HG03095 (cell line): ENCODE data around the gene BLNK.
"Not testable (repeated sequence)": the region's sequence is repeated elsewhere in the genome, so short reads cannot be mapped to it uniquely, and the experiment has no call there.

Experiments used
- ATAC-seq: cut with Tn5 transposase; IDR thresholded peaks from one replicate; pipeline ENCODE4 v1.9.1; 2021; ENCODE audit warnings: moderate library complexity; ENCODE audit not compliant: unreplicated experiment

Gene BLNK

GRCh38 chr10:96230527-96230926, 40.8 kb downstream of the BLNK start:
- ATAC-seq = no peak

GRCh38 chr10:96229568-96230030, 41.8 kb downstream of the BLNK start:
- no peak for ATAC-seq

- ATAC-seq = no peak
Measured at GRCh38 chr10:96228408-96228994, 42.9 kb downstream of the BLNK start.

GRCh38 chr10:96227206-96227605, 44.2 kb downstream of the BLNK start:
- no peak for ATAC-seq

GRCh38 chr10:96225119-96225518, 46.2 kb downstream of the BLNK start:
- ATAC-seq = no peak

- ATAC-seq = no peak
Measured at GRCh38 chr10:96222908-96223307, 48.5 kb downstream of the BLNK start.

- no peak for ATAC-seq
Measured at GRCh38 chr10:96222441-96222840, 48.9 kb downstream of the BLNK start.

GRCh38 chr10:96218826-96219225, 52.5 kb downstream of the BLNK start:
- ATAC-seq = no peak

GRCh38 chr10:96217711-96218110, 53.7 kb downstream of the BLNK start:
- no peak for ATAC-seq

GRCh38 chr10:96216775-96217174, 54.6 kb downstream of the BLNK start:
- ATAC-seq = no peak

- no peak for ATAC-seq
Measured at GRCh38 chr10:96212911-96213310, 58.5 kb downstream of the BLNK start.

GRCh38 chr10:96211764-96212163, 59.6 kb downstream of the BLNK start:
- ATAC-seq = no peak

- ATAC-seq = no peak
Measured at GRCh38 chr10:96208946-96209345, 62.4 kb downstream of the BLNK start.

- peak; percentile 85 for ATAC-seq
Measured at GRCh38 chr10:96208271-96208670, 63.1 kb downstream of the BLNK start.

- ATAC-seq = no peak
Measured at GRCh38 chr10:96205580-96205979, 65.8 kb downstream of the BLNK start.

GRCh38 chr10:96201525-96201924, 69.8 kb downstream of the BLNK start:
- ATAC-seq = no peak

GRCh38 chr10:96189505-96189904, 81.9 kb downstream of the BLNK start:
- not testable (repeated sequence) for ATAC-seq

- ATAC-seq = no peak
Measured at GRCh38 chr10:96188916-96189315, 82.5 kb downstream of the BLNK start.

GRCh38 chr10:96188421-96188820, 82.9 kb downstream of the BLNK start:
- no peak for ATAC-seq

- no peak for ATAC-seq
Measured at GRCh38 chr10:96176985-96177384, 94.4 kb downstream of the BLNK start.

GRCh38 chr10:96172666-96173065, 98.7 kb downstream of the BLNK start:
- ATAC-seq = no peak

GRCh38 chr10:96170230-96170629, 101.1 kb downstream of the BLNK start:
- ATAC-seq = no peak

GRCh38 chr10:96168546-96168945, 102.8 kb downstream of the BLNK start:
- no peak for ATAC-seq
